ENCODE data around the gene OR10Z1. TPM values are rescaled to one million over a fixed set of nuclear protein-coding genes. Genes with fewer than 3 reads are reported as not detected.

OR10Z1 gene, protein sequence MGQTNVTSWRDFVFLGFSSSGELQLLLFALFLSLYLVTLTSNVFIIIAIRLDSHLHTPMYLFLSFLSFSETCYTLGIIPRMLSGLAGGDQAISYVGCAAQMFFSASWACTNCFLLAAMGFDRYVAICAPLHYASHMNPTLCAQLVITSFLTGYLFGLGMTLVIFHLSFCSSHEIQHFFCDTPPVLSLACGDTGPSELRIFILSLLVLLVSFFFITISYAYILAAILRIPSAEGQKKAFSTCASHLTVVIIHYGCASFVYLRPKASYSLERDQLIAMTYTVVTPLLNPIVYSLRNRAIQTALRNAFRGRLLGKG
- total RNA-seq: not detected in 2 replicates

DNA sequence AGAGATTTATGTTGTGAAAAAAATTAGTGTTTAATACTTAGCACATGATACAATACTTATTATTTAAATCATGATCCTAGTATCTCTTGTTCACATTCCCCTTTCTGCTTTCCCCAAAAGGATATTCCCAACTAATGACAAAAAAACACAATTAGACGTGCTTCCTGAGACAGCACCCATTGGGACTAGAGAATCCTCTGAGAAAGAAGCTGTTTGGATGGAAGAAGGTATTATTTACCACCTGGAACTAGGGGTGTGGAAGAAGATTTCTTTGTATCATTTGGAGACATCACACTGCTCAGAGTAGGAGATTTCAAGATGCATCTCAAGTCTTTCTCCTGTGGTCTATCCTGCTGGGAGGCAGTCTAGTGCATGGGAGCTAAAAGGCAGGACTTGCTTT is at the start of gene OR10Z1:
Gene OR10Z1 (plus strand): TSS at position 301 of the 400 bp plus-strand sequence. CDS start 1,171 bp downstream, outside the sequence.

DNA sequence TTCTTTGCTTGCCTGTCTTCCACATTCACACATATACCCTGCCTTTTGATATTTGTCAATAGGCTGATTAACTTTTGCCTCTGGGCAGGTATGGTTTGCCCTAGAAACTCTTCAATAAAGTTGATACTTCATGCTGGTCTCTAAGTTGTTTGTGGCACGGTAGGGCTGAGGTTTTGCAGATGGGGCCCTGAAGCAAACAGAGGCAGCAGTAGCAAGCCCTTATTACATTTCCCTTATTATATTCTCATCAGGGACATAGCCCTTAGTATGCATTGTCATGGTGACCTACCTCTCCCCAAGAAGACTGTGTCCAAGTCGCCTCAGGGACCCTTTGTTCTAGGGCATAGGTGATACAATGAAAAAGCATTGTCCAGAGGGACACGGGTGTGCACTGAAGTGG is 34.6 kb upstream of the OR10Z1 start, which contains the start of gene OR6P1:
Gene OR6P1 (minus strand): TSS at position 101 of the 400 bp plus-strand sequence. CDS start 6,976 bp downstream, outside the sequence.

DNA sequence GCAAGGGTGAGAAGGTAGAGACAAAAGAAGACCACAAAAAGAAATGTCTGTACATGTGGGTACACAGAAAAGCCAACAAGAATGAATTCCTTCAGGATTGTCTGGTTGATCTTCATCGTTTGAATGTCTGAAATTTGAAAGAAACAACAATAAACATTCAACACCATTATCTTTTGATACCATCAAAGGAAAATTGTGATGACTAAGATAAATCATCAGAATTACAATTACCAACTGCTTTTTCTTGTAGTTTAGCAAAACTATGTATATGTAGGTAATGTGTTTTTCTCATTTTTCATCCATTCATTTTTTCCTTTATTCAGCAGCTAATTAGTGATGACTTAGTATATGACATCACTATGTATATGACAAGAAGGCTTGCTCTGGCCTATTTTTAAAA is 25.3 kb upstream of the OR10Z1 start, which contains the start of gene OR10X1:
Gene OR10X1 (minus strand): TSS at position 167 of the 400 bp plus-strand sequence. CDS start 0 bp downstream, at position 167.

Other genes with a start within 250 kb of the OR10Z1 start
- not detected in 2 replicates for gene OR10T2, start 205.8 kb upstream of the OR10Z1 start, total RNA-seq
- gene OR10K2, start 179.0 kb upstream of the OR10Z1 start, total RNA-seq: not detected in 2 replicates
- gene OR10K1, start 143.4 kb upstream of the OR10Z1 start, total RNA-seq: not detected in 2 replicates
- not detected in 2 replicates for gene OR10R2, start 133.0 kb upstream of the OR10Z1 start, total RNA-seq
- not detected in 2 replicates for gene OR6Y1, start 50.9 kb upstream of the OR10Z1 start, total RNA-seq
- gene OR6P1, start 34.7 kb upstream of the OR10Z1 start, total RNA-seq: not detected in 2 replicates
- not detected in 2 replicates for gene OR10X1, start 25.4 kb upstream of the OR10Z1 start, total RNA-seq
- under 0.01 and 0.32 TPM in 2 replicates for gene SPTA1, start 81.4 kb downstream of the OR10Z1 start, total RNA-seq
- not detected in 2 replicates for gene OR6K2, start 95.4 kb downstream of the OR10Z1 start, total RNA-seq
- not detected in 2 replicates for gene OR6K3, start 115.5 kb downstream of the OR10Z1 start, total RNA-seq
- not detected in 2 replicates for gene OR6K6, start 149.5 kb downstream of the OR10Z1 start, total RNA-seq
- gene OR6N1, start 166.9 kb downstream of the OR10Z1 start, total RNA-seq: not detected in 2 replicates
- gene OR6N2, start 175.9 kb downstream of the OR10Z1 start, total RNA-seq: not detected in 2 replicates
- not detected in 2 replicates for gene MNDA, start 226.1 kb downstream of the OR10Z1 start, total RNA-seq